Measurements from ENCODE around the gene SYVN1.

Gene SYVN1

DNA sequence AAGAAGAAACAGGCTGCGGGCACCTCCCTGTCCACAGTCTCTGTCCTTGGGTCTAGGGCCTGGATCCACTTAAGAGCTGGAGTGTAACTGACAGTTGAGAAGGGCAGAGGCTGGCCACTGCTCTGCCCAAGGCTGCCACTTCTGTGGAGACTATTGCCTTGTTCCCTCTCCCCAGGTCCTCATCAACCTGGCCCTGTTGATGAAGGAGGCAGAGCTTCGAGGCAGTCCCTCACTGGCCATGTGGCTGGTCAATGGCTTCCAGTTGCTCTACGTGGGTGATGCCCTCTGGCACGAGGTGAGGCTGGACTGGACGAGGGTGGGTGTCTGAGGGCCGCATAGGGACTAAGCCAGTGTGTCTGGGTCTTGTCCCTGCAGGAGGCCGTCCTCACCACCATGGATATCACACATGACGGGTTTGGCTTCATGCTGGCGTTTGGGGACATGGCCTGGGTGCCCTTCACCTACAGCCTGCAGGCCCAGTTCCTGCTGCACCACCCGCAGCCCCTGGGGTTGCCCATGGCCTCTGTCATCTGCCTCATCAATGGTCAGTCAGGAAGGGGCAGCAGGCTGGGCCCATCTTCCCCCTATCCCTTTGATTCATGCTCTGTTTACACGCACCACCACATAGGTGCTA, 19.7 kb downstream of the SYVN1 start:
- ChIA-PET CTCF (no interaction called here), POLR2A (no interaction called here)
- no peak for TF ChIP-seq FOXA1 (IDR thresholded peaks at IDR 0.05)
- TF ChIP-seq ZNF384 (IDR thresholded peaks at IDR 0.05): no peak
- TF ChIP-seq PKNOX1 (IDR thresholded peaks at IDR 0.05): no peak
- TF ChIP-seq ARNT (IDR thresholded peaks at IDR 0.05): no peak
- TF ChIP-seq LEF1 (IDR thresholded peaks at IDR 0.05; ENCODE audit: borderline replicate concordance): no peak
- TF ChIP-seq NFRKB (IDR thresholded peaks at IDR 0.05): no peak
- no peak for TF ChIP-seq FOXK2 (IDR thresholded peaks at IDR 0.05)
- TF ChIP-seq BHLHE40 (IDR thresholded peaks at IDR 0.05; ENCODE audit: borderline replicate concordance): no peak
- no peak for TF ChIP-seq L3MBTL2 (conservative IDR thresholded peaks at IDR 0.05)
- no peak for TF ChIP-seq CTBP1 (IDR thresholded peaks at IDR 0.05; ENCODE audit: borderline replicate concordance)
- TF ChIP-seq ELF4 (IDR thresholded peaks at IDR 0.05): no peak
- DNase-seq (ENCODE audit: extremely low spot score): no peak

DNA sequence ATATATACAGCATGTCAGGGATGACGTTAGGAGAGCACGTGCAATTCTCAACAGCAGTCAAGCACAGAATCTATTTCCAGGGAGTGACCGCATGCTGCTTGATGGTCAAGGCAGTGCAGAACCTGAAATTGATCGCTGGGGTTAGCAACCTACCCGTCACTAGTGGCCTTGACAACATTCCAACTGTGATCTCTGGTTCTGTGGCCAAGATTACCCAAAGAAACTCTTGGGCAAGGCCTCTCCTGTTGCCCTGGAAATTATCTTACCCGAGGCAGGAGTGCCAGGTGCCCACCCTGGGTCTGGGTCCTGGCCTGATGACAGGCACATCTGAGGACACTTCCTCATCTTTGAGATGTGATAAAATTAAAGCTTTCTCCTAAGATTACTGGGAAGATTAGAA, 20.5 kb downstream of the SYVN1 start:
- ChIA-PET CTCF (interaction anchor here (1.4 to 2.0 kb wide), 3 partner anchors 50 to 249 kb away, joined by 3 to 5 read pairs (median 4); partner anchors contain the start of gene CAPN1), POLR2A (interaction anchor here (1.3 to 4.2 kb wide), 2 partner anchors 8 to 22 kb away, joined by 6 to 35 read pairs; partner anchors contain the start of genes FAU, MRPL49 and SYVN1)
- TF ChIP-seq ZNF384 (IDR thresholded peaks at IDR 0.05) (no peak), NFRKB (IDR thresholded peaks at IDR 0.05) (no peak), CTBP1 (IDR thresholded peaks at IDR 0.05; ENCODE audit: borderline replicate concordance) (no peak), SP1 (IDR thresholded peaks at IDR 0.05) (no peak), ARNT (IDR thresholded peaks at IDR 0.05) (no peak), PKNOX1 (IDR thresholded peaks at IDR 0.05) (no peak), FOXM1 (IDR thresholded peaks at IDR 0.05; ENCODE audit: borderline replicate concordance) (no peak), HDGF (IDR thresholded peaks at IDR 0.05; ENCODE audit: borderline replicate concordance) (no peak), TARDBP (IDR thresholded peaks at IDR 0.05) (no peak), FOXK2 (IDR thresholded peaks at IDR 0.05) (no peak), ELF4 (IDR thresholded peaks at IDR 0.05) (no peak), FOXA1 (IDR thresholded peaks at IDR 0.05) (no peak), L3MBTL2 (conservative IDR thresholded peaks at IDR 0.05) (no peak), SUZ12 (IDR thresholded peaks at IDR 0.05) (no peak), LEF1 (IDR thresholded peaks at IDR 0.05; ENCODE audit: borderline replicate concordance) (no peak), BHLHE40 (IDR thresholded peaks at IDR 0.05; ENCODE audit: borderline replicate concordance) (no peak)
- DNase-seq (ENCODE audit: extremely low spot score): no peak

- TF ChIP-seq BHLHE40 (IDR thresholded peaks at IDR 0.05; ENCODE audit: borderline replicate concordance) (no peak), HDGF (IDR thresholded peaks at IDR 0.05; ENCODE audit: borderline replicate concordance) (no peak), ELF4 (IDR thresholded peaks at IDR 0.05) (no peak), L3MBTL2 (conservative IDR thresholded peaks at IDR 0.05) (no peak), FOXM1 (IDR thresholded peaks at IDR 0.05; ENCODE audit: borderline replicate concordance) (no peak), NFRKB (IDR thresholded peaks at IDR 0.05) (no peak), FOXK2 (IDR thresholded peaks at IDR 0.05) (no peak), LEF1 (IDR thresholded peaks at IDR 0.05; ENCODE audit: borderline replicate concordance) (no peak), ZNF384 (IDR thresholded peaks at IDR 0.05) (no peak), SP1 (IDR thresholded peaks at IDR 0.05) (no peak), CTBP1 (IDR thresholded peaks at IDR 0.05; ENCODE audit: borderline replicate concordance) (no peak), PKNOX1 (IDR thresholded peaks at IDR 0.05) (no peak), ARNT (IDR thresholded peaks at IDR 0.05) (no peak), SUZ12 (IDR thresholded peaks at IDR 0.05) (no peak), TARDBP (IDR thresholded peaks at IDR 0.05) (no peak), FOXA1 (IDR thresholded peaks at IDR 0.05) (no peak)
- no peak for DNase-seq (ENCODE audit: extremely low spot score)
- CTCF ChIA-PET: interaction anchor here (0.7 to 3.5 kb wide), 8 partner anchors 11 to 248 kb away, joined by 3 to 20 read pairs (median 5); partner anchors contain the start of genes ARL2 and CAPN1
- POLR2A ChIA-PET: interaction anchor here (1.3 to 4.2 kb wide), 3 partner anchors 9 to 149 kb away, joined by 5 to 35 read pairs (median 6); partner anchors contain the start of genes FAU, MRPL49, POLA2 and SYVN1
Observed at GRCh38 chr11:65113361-65113756, 21.0 kb downstream of the SYVN1 start.

- POLR2A ChIA-PET: interaction anchor here (0.9 to 4.2 kb wide), 15 partner anchors 9 to 1176 kb away, joined by 3 to 35 read pairs (median 6); partner anchors contain the start of genes ARL2, CAPN1, CDCA5 and FAU
- TF ChIP-seq TARDBP (IDR thresholded peaks at IDR 0.05): peak; percentile 97
- TF ChIP-seq SUZ12 (IDR thresholded peaks at IDR 0.05): no peak
- peak; percentile 64 for DNase-seq (ENCODE audit: extremely low spot score)
- CTCF ChIA-PET: interaction anchor here (0.6 to 3.5 kb wide), 10 partner anchors 11 to 387 kb away, joined by 3 to 20 read pairs (median 5); partner anchors contain the start of genes ARL2 and CAPN1
Observed at GRCh38 chr11:65112546-65113360, 21.6 kb downstream of the SYVN1 start.

DNA sequence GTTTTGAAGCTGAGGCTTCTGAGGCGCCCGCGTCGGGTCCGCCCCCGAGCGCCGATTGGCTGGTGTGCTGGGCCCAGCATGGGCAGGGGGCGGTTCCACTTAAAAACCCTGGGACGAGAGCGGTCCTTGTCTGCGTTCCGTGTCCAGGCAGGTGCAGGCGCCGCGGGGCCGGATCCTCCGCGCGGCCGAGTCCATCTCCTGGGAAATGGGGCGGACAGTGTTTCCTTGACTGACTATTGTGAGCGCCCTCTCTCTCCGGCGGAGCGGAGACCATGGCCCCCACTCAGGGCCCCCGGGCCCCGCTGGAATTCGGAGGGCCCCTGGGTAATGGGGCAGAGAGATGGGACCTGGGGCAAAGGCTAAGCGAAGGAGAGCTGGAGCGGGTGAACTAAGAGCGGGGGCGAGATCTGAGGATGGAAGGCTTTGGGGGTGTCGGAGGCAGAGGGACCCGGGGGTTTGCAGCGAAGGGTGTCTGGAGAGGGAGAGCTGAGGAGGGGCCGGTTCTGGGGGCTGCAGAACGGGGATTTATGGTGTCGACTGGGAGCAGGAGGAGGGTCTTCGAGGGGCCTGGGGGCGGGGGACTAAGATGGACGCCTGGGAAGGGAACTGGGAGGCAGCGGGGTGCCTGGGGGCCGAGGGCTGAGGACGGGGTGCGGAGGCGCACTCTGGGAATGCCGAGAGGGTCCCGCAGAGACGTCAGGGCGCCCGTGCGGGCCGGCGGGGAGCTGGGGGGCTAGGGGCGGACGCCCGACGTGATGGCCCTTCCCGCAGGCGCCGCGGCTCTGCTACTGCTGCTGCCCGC, 22.4 kb downstream of the SYVN1 start, which contains the start of gene TM7SF2:
Gene TM7SF2 (plus strand): TSS at position 129 of the 802 bp plus-strand sequence. CDS start 144 bp downstream, at position 273.
- POLR2A ChIA-PET: interaction anchor here (0.6 to 4.2 kb wide), 17 partner anchors 9 to 1177 kb away, joined by 3 to 35 read pairs (median 5); partner anchors contain the start of genes ARL2, CAPN1, CDCA5 and FAU

More for the DNA sequence above, 22.4 kb downstream of the SYVN1 start, which contains the start of gene TM7SF2:
- DNase-seq (ENCODE audit: extremely low spot score): peak; percentile 91
- TF ChIP-seq HDGF (IDR thresholded peaks at IDR 0.05; ENCODE audit: borderline replicate concordance) (0 out of 2 replicates have a peak, but pooled peaks have one; percentile 17), ELF4 (IDR thresholded peaks at IDR 0.05) (peak; percentile 41; the same call in 1 of the 2 replicates), FOXM1 (IDR thresholded peaks at IDR 0.05; ENCODE audit: borderline replicate concordance) (no peak), BHLHE40 (IDR thresholded peaks at IDR 0.05; ENCODE audit: borderline replicate concordance) (no peak)
- CTCF ChIA-PET: interaction anchor here (0.6 to 3.5 kb wide), 9 partner anchors 8 to 388 kb away, joined by 3 to 20 read pairs (median 5); partner anchors contain the start of genes ARL2 and CAPN1
